HG02981 (cell line): ENCODE measurements around the gene OR1J2.
"Not testable (repeated sequence)": the region's sequence is repeated elsewhere in the genome, so short reads cannot be mapped to it uniquely, and the experiment has no call there.

Experiments used
- ATAC-seq: cut with Tn5 transposase; IDR thresholded peaks from one replicate; pipeline ENCODE4 v1.9.1; 2021; ENCODE audit warnings: mild to moderate bottlenecking, moderate library complexity; ENCODE audit not compliant: unreplicated experiment

OR1J2 gene, protein sequence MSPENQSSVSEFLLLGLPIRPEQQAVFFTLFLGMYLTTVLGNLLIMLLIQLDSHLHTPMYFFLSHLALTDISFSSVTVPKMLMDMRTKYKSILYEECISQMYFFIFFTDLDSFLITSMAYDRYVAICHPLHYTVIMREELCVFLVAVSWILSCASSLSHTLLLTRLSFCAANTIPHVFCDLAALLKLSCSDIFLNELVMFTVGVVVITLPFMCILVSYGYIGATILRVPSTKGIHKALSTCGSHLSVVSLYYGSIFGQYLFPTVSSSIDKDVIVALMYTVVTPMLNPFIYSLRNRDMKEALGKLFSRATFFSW

DNA sequence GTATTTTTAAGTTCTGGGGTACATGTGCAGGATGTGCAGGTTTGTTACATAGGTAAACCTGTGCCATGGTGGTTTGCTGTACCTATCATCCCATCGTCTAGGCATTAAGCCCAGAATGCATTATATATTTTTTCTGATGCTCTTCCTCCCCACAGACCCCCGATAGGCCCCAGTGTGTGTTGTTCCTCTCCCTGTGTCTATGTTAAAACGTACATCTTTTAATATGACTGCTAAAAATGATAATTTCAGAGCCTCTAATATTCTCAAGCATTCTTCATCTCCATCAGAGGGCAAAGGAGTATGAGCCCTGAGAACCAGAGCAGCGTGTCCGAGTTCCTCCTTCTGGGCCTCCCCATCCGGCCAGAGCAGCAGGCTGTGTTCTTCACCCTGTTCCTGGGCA lies at the start of gene OR1J2:
Gene OR1J2, plus strand, starts transcription at position 301 of the 400 bp plus-strand sequence. Its CDS starts 0 bp downstream, at position 301.
- no peak for ATAC-seq

DNA sequence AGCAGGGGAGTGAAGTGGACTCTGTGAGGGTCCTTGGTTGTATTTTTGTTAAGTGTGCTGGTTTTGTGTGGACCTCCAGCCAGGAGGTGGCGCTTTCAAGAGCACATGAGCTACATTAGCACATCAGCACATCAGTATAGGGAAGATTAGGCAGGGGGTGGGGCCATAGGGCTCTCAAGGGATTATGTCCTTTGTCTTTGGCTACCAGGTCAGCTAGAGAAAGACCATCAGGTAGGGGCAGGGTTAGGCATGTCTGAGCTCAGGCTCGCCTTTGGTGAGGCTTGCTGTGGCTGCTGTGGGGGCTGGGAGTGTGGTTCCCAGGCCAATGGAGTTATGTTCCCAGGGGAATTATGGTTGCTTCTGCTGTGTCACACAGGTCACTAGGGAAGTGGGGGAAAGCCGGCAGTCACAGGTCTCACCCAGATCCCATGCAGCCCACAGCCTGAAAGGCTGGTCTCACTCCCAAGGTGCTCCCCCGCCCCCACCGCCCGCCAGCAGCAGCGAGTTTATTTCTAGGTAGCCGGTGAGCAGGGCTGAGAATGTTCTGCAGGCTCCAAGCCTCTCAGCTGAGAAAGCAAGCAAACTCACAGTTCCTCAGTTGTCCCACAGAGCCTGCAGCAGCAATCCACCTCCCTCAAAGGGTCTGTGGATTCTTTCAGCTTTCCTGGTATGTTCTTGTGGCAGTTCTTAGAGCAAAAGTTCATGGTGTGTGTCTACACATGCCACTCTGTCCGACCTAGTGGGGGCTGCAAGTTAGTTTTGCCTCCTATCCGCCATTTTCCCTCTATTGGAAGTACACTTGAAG lies 46.6 kb upstream of the OR1J2 start:
- no peak for ATAC-seq

DNA sequence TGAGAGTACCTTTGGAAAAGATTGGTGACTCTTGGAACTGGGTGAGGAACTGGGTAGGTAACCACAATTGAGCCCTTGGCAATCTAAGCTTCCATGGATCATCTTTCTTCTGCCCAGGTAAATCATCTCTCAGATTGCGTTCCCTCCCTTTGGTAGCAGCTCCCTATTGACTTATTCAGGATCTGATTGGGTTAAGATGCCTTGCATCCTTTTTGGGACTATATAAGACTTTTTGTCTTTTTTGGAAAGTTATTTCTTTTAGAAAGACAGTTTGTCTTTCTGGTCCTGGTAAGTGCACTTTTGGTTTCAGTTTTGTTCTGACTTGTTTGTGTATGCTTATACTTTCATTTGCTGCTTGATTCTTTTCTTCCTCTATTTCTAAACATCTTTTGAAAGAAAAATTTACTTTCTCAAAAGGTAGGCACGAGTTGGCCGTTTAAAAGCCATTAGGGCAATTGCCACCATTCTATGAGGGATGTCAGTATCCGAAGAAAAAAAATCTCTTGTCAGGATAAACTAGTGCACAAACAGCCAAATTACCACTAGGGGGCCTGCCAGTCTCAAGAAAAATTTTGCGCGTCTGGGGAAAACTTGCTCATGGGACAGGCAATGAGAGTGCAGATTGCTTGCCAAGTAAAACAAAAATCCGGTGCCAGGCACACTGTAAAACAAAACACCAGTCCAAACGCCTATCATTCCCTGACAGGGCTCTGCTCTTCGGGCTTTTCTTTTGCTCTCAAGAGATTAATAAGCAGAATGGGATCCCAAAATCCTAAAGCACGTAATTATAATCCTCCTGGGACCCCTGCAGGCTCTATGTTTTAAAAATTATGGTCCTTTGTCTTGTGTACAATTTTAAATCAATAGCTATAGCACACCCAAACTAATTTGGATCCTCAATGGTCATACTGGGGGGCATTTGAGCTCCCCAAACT lies 45.7 kb upstream of the OR1J2 start:
- peak; percentile 76 for ATAC-seq

DNA sequence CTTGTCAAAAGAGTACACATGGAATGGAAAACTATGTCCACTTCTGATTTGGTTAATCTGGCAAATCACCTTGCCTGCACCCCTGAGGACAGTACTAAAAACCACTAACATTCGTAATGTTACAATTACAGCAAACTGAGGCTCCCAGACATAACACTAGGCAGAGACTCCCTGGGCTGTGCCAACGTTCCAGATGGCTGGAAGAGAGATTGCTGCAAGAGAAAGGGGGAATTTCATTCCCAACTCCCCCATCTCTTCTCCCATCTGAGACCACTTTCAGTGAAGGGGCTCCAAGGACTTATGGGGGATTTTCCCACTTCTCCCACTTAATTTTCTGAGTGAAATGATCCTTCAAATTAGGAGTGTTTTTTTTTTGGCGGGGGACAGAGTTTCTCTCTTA lies 44.1 kb upstream of the OR1J2 start:
- no peak for ATAC-seq

DNA sequence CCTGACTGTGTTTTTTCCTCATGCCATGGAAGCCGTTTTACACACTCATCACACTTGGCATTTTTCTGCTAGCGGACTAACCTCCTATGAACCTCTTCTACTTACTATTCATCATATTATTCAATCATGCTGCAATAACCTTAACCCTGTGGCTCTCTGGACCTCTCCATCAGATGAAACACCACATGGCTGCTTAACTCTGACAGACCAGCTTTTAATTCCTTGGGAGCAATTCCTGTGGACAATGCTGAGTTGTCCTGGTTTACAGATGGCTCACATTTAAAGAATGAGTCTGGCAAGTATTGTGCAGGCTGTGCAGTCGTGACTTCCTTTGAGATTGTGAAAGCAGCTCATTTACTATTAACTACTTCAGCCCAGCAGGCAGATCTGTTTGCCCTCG lies 41.9 kb upstream of the OR1J2 start:
- ATAC-seq: no peak

DNA sequence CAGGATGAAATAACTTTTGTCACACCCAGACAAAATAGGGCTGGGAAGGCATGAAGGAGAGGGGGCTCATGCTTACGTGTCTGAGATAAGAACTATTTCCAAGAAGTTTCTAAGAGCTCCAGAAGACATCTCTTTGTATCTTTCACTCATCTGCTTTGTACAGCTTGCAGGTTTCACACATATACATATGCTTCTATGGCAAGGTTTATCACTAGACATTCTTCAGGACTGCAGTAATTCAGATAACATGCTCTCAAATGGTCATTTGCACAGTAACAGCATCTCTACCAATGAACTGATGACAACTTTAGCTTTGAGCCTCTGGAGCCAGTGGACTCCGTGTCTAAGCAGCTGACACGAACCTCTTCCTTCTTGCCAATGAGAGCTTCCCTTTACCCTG lies 36.0 kb upstream of the OR1J2 start:
- no peak for ATAC-seq

DNA sequence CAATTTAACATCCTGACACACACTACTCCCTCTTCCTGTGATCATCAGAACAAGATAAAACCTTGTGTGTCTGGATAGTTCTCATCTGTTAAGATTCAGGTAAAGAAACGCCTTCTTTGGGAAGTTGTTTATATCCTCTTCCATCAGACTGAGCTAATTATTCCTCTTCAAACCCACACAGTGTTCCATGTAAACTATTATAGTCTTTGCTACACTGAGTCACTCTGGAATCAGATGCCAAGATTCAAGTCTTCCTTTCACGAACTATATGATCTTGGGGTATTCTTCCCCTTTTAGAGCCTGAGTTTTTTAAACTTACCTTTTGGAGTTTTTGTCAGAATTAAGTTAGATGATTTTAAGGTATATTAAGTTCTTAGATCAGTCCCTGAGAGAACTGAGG lies 34.9 kb upstream of the OR1J2 start:
- no peak for ATAC-seq

DNA sequence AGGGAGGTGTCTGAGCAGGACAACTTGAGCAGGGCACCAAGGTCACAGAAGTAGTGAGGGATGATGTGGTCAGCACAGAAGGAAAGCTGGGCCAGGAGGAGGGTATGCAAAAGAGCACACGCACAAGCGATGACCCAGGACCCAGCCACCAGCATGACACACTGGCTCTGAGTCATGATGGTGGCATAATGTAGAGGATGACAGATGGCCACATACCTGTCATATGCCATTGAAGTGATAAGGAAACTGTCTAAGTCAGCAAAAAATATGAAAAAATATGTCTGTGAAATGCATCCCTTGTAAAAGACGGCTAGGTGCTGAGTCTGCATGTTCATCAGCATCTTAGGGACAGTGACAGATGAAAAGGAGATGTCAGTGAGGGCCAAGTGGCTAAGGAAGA lies 33.3 kb upstream of the OR1J2 start:
- no peak for ATAC-seq

DNA sequence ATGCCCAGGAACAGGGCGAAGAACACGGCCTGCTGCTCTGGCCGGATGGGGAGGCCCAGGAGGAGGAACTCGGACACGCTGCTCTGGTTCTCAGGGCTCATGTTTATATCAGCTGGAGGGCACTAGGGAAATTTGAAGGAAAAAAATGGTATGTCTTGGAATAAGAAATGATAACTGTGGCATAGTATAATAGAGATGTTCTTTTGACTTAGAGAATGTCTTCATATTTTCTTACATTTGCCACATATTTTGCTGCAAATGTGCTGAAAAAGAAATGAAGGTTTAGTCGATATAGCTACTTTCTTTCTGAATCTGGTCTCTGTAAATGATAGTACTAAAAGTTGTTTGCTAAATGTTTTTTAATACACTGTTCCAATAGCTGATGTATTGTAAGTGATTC lies 32.8 kb upstream of the OR1J2 start, which contains the start of gene OR1J1:
Gene OR1J1, minus strand, starts transcription at position 101 of the 400 bp plus-strand sequence. Its CDS starts 0 bp downstream, at position 101.
- ATAC-seq: no peak

DNA sequence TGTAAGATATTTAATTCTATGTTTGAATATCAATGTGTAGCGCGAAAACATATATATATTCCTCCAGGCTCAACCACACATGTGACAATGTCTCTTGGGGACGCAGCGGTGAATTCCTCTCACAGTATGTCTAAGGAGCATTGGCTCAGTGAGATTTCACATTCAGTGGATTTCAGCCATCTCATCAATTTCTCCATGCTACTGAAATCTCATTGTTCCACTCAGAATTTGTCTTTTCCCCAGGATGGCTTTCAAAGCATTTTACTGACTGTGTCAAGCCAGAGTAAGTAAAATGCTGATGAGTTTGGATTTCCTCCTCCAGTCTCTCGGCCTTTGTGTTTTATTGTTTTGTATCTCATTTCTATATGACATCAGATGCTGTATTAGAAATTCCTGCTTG lies 31.5 kb upstream of the OR1J2 start:
- ATAC-seq: no peak

DNA sequence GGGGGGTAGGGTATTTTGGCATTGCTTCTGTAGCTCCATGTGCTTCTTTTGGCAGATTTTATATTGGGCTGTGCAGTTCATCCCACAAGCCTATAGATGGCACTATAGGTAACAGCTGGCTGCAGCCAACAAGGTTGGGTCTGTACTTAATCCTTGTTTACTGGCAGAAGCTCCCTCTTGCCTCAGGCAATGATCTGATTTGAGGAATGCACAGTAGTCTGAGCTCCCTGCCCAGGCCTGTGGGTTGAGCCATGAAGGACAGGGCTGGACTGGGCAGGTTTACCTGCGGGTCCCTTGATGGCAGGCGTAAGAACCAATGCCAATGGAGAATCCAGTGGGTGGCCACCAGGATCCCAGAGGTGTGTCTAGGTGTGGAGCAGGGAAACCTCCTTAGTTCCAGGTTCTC lies 11.7 kb upstream of the OR1J2 start:
- ATAC-seq: peak; percentile 68

DNA sequence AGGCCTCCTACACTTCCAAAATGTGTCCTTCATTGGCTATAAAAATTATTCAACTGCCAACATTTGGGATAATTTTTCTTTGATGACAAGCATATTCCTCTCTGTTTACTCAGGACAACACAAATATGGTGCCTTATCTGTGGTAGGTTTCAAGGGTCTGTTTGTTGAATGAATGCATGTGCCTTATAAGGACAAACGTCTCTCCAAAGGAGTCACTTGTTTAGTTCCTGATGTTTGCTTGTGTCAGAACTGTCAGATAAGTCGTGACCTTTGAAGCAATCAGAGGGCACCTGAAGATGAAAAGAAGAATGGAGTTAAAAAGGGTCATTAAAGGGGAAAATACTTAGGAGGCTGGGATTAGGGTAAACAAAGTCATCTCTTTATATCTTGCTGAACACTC lies 3.6 kb upstream of the OR1J2 start:
- no peak for ATAC-seq

DNA sequence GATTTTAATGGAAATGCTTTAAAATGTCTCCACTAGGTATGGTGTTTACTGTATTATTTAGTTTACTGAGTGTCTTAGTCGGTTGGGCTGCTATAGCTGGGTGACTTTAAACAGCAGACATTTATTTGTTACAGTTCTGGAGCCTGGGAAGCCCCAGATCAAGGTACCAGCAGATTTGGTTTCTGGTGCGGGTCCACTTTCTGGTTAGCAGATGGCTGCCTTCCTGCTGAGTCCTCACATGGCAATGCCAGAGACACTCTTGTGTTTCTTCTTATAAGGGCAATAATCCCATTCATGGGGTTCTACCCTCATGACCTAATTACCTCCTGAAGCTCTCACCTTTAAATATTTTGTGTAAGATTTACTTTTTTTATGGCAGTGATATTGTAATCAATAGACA lies 7.6 kb downstream of the OR1J2 start:
- ATAC-seq: no peak

DNA sequence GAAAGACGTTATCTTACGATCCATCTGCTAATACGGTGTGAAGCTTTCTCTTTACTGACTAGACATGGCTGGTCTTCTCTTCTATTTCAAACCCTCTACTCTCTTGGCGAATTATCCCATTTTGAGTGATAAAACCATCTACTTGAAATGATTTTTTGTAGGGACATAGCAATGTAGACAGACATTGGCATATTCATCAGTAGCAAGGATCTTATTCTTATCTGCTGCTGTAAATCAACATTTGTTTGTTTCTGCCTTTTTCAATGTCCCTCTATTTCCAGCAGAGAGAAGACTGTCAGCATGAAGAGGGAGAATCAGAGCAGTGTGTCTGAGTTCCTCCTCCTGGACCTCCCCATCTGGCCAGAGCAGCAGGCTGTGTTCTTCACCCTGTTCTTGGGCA lies 8.2 kb downstream of the OR1J2 start, which contains the start of gene OR1J4:
Gene OR1J4, plus strand, starts transcription at position 301 of the 400 bp plus-strand sequence. Its CDS starts 0 bp downstream, at position 301.
- no peak for ATAC-seq

DNA sequence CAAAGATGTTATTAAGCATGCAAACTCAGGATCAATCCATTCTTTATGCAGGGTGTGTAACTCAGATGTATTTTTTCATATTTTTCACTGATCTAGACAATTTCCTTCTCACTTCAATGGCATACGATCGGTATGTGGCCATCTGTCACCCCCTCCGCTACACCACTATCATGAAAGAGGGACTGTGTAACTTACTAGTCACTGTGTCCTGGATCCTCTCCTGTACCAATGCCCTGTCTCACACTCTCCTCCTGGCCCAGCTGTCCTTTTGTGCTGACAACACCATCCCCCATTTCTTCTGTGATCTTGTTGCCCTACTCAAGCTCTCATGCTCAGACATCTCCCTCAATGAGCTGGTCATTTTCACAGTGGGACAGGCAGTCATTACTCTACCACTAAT lies 8.8 kb downstream of the OR1J2 start:
- ATAC-seq: no peak

DNA sequence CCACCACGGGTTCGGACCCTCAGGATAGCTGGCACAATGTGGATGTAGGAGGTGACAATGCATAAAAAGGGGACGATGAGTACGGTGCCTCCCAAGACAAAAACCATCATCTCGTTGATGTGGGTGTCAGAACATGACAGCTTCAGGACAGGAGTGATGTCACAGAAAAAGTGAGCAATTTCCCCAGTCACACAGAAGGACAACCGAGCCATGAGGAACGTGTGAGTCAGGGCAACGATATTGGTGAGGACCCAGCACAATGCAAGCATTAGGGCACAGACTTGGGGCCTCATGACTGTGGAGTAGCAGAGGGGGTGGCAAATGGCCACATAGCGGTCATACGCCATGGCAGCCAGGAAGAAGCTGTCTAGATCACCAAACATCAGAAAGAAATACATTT lies 16.0 kb downstream of the OR1J2 start:
- ATAC-seq: no peak

DNA sequence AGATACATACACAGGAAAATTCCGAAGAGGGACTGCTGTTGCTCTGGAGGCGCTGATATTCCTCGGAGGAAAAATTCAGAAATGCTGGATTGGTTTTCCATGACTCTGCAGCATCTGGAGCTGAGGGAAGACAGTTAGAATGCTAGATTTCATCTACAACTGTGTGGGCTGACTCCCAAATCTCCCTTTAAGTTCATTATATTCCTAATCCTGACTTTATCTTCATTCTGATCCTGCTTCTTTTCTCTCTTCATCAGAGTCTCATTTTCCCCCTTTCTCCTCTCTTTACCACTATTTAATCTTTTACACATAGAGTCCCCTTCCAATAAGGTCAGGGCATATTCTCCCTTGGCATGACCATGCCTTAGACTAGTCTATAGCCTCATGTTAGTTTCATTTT lies 16.6 kb downstream of the OR1J2 start, which contains the start of gene OR1N1:
Gene OR1N1, minus strand, starts transcription at position 101 of the 400 bp plus-strand sequence. Its CDS starts 0 bp downstream, at position 101.
- ATAC-seq: no peak

DNA sequence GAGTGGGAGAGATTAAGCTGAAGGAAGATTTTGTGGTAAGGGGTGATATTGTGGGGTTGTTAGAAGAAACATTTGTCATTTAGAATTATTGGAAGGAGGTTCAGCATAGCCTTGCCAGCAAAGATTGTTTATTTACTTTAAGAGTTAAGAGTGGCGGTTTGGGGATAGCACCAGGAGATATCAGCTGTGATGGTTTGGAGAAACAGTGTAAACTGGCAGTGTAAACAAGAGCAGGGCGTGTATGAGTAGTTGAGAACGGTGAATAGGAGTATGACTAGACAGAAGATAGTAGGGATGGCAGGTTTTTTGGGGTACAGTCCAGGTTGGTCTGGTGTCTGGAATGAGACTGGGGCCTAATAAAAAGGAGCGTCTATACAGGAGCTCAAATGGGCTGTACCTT lies 20.6 kb downstream of the OR1J2 start:
- not testable (repeated sequence) for ATAC-seq

DNA sequence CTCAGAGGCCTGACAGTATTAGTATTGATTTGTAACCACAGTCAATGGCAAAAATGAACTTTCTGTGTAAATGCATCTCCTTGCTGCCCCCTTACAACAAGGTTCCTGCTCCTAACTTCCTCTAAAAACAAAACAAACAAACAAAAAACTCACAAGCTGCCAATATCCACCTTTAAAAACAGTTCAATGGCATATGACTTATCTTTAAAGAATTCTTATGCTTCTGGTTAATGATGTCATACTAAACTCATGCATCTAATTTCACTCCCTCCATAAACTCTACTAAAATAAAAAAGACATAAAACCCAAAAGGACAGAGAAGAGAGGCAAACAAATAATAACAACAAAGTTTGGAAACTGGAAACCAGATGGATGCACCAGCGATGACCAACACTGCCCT lies 25.5 kb downstream of the OR1J2 start:
- ATAC-seq: no peak

DNA sequence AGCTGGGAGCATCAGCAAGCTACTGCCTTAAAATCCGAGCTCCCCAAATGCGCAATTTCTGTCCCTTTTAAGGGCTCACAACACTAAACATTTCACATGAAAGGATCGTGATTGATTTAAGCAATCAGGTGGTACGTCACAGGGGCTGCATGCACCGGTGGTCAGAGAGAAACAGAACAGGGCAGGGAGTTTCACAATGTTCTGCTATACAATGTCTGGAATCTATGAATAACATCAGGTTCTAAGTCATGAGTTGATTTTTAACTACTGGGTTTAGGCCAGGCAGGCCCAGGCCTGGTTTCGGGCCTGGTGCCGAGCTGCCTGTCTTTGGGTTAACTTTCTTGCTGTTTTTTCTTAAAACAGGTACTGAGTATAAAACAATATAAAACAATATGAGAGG lies 26.5 kb downstream of the OR1J2 start:
- not testable (repeated sequence) for ATAC-seq

DNA sequence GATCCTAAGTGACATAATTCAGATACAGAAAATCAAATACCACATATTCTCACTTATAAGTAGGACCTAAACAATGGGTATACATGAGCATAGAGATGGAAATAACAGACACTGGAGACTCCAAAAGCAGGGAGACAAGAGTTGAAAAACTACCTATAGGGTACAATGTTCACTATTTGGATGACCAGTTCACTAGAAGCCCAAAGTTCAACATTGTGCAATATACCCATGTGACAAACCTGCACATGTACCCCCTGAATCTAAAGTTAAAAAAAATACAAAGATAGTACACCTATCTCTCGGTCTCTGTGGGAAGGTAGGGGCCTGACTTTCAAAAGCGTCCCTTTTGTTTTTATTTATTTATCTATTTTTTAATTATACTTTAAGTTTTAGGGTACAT lies 28.2 kb downstream of the OR1J2 start:
- no peak for ATAC-seq
